CD14-positive monocyte (primary cell): ENCODE measurements around the gene ZNF831. TPM values are rescaled to one million over a fixed set of nuclear protein-coding genes. Genes with fewer than 3 reads are reported as not detected.

Experiments used
- DNase-seq, 3 donors: peaks; one replicate each; pipeline ENCODE4 v3.0.0-alpha.2; 2011 to 2022
- H2AFZ ChIP-seq: 2 replicates; pipeline ENCODE4 v1.6.0; 2012; ENCODE audit warnings: mild to moderate bottlenecking, low read depth, low read length, inconsistent platforms; ENCODE audit not compliant: insufficient read depth, poor library complexity, severe bottlenecking
- H3K27ac ChIP-seq, 2 donors: 1 replicate in 1 of 2; 2 replicates in 1 of 2; pipeline ENCODE4 v1.5.1; 2012 to 2013; ENCODE audit warnings: low read length in 2 of 2, control low read depth in 1 of 2, inconsistent platforms in 1 of 2, low read depth in 1 of 2, mild to moderate bottlenecking in 1 of 2
- H3K27me3 ChIP-seq, 2 donors: one replicate each; pipeline versions ENCODE4 v1.6.0 to v1.6.1; 2011 to 2013; ENCODE audit warnings: low read length in 2 of 2; ENCODE audit not compliant: control insufficient read depth in 2 of 2, insufficient read depth in 2 of 2
- H3K36me3 ChIP-seq, 2 donors: replicated peaks in 1 of 2; 1 replicate in 1 of 2; 2 replicates in 1 of 2; pipeline versions ENCODE4 v1.5.1 to v1.6.1; 2012 to 2013; ENCODE audit warnings: low read length in 2 of 2, control low read depth in 1 of 2, inconsistent platforms in 1 of 2, mild to moderate bottlenecking in 1 of 2; ENCODE audit not compliant: insufficient read depth in 2 of 2, control insufficient read depth in 1 of 2
- H3K4me1 ChIP-seq, 2 donors: 1 replicate in 1 of 2; 2 replicates in 1 of 2; pipeline versions ENCODE4 v1.5.1 to v1.6.1; 2012 to 2013; ENCODE audit warnings: low read length in 2 of 2, control low read depth in 1 of 2, inconsistent platforms in 1 of 2, mild to moderate bottlenecking in 1 of 2, moderate library complexity in 1 of 2; ENCODE audit not compliant: insufficient read depth in 2 of 2, control insufficient read depth in 1 of 2
- H3K4me2 ChIP-seq: replicated peaks from 2 replicates; pipeline ENCODE3; 2012; ENCODE audit warnings: low read length, moderate library complexity, mild to moderate bottlenecking; ENCODE audit not compliant: poor library complexity, severe bottlenecking; ENCODE audit errors: extremely low read depth
- H3K4me3 ChIP-seq, 3 experiments: fragments of 200-600 bp in 1 of 3; sonication (generic) in 1 of 3; replicated peaks in 1 of 3; 1 replicate in 2 of 3; 2 replicates in 1 of 3; pipeline ENCODE4 v1.5.1; 2011 to 2013; ENCODE audit warnings: low read length in 3 of 3, mild to moderate bottlenecking in 3 of 3, control low read depth in 2 of 3, low read depth in 2 of 3, inconsistent platforms in 1 of 3, moderate library complexity in 1 of 3
- H3K79me2 ChIP-seq: 2 replicates; pipeline ENCODE4 v1.6.0; 2012; ENCODE audit warnings: mild to moderate bottlenecking, control low read depth, inconsistent platforms, low read length, moderate library complexity; ENCODE audit not compliant: insufficient read depth
- H3K9ac ChIP-seq: 2 replicates; pipeline ENCODE4 v1.6.0; 2017; ENCODE audit warnings: low read length, mild to moderate bottlenecking; ENCODE audit not compliant: insufficient read depth, poor library complexity, severe bottlenecking
- H3K9me3 ChIP-seq, 2 donors: replicated peaks in 1 of 2; 1 replicate in 1 of 2; 2 replicates in 1 of 2; pipeline versions ENCODE4 v1.5.1 to v1.6.1; 2012 to 2013; ENCODE audit warnings: low read length in 2 of 2, control low read depth in 1 of 2; ENCODE audit not compliant: control insufficient read depth in 1 of 2, insufficient read depth in 1 of 2
- H4K20me1 ChIP-seq: 2 replicates; pipeline ENCODE4 v1.6.0; 2012; ENCODE audit warnings: mild to moderate bottlenecking, low read length, control low read depth, moderate library complexity; ENCODE audit not compliant: insufficient read depth
- H3K27ac Mint-ChIP-seq, 7 donors: one replicate each; pipeline ENCODE4 v1.8.0; 2020; ENCODE audit warnings: mild to moderate bottlenecking in 7 of 7, mixed read lengths in 7 of 7, moderate library complexity in 6 of 7, inconsistent platforms in 2 of 7
- H3K27me3 Mint-ChIP-seq, 3 donors: one replicate each; pipeline ENCODE4 v1.8.0; 2021 to 2022; ENCODE audit warnings: low read depth in 3 of 3, mild to moderate bottlenecking in 3 of 3, mixed read lengths in 3 of 3, moderate library complexity in 3 of 3, inconsistent platforms in 1 of 3
- H3K36me3 Mint-ChIP-seq, 2 donors: one replicate each; pipeline ENCODE4 v1.8.0; 2020; ENCODE audit warnings: mixed read lengths in 2 of 2, inconsistent platforms in 1 of 2, mild to moderate bottlenecking in 1 of 2
- H3K4me1 Mint-ChIP-seq: one replicate; pipeline ENCODE4 v1.8.0; 2020; ENCODE audit warnings: mild to moderate bottlenecking, mixed read lengths
- H3K4me3 Mint-ChIP-seq, 2 donors: one replicate each; pipeline ENCODE4 v1.8.0; 2020; ENCODE audit warnings: mild to moderate bottlenecking in 2 of 2, mixed read lengths in 2 of 2, moderate library complexity in 1 of 2
- H3K9me3 Mint-ChIP-seq, 7 donors: one replicate each; pipeline ENCODE4 v1.8.0; 2020 to 2022; ENCODE audit warnings: mixed read lengths in 7 of 7, mild to moderate bottlenecking in 6 of 7, moderate library complexity in 6 of 7, inconsistent platforms in 2 of 7
- WGBS: methylation state at CpG from one replicate; pipeline ENCODE4 v1.1.5; 2013; ENCODE audit warnings: missing lambda C conversion rate; ENCODE audit not compliant: insufficient coverage; 5-methylcytosine and 5-hydroxymethylcytosine counted together
- intact Hi-C, 2 donors: fragments of 100-400 bp; cut with micrococcal nuclease; formaldehyde crosslinking; loops; one replicate each; pipeline versions ENCODE4 v1.15.0 to v1.15.1; 2023
- polyA plus RNA-seq, 3 donors: library from polyadenylated mRNA; depleted of rRNA in 1 of 3; unstranded in 2 of 3; stranded (reverse) in 1 of 3; fragments of 300-500 nt in 2 of 3; fragments of >200 nt in 1 of 3; fragmentation: Illumina TruSeq in 2 of 3; gene quantifications; 1 replicate in 2 of 3; 2 replicates in 1 of 3; pipeline ENCODE4 v1.2.3, GENCODE V29; 2012 to 2021
- TF ChIP-seq, protein P1 (sequence below): fragments of 200-600 bp; IDR thresholded peaks from one replicate; pipeline ENCODE4 v1.8.0; 2022; ENCODE audit warnings: antibody characterized with exemption, mild to moderate bottlenecking

Gene ZNF831
- polyA plus RNA-seq, 3 donors, result 0.03 to 0.09 TPM; not detected in 1

DNA sequence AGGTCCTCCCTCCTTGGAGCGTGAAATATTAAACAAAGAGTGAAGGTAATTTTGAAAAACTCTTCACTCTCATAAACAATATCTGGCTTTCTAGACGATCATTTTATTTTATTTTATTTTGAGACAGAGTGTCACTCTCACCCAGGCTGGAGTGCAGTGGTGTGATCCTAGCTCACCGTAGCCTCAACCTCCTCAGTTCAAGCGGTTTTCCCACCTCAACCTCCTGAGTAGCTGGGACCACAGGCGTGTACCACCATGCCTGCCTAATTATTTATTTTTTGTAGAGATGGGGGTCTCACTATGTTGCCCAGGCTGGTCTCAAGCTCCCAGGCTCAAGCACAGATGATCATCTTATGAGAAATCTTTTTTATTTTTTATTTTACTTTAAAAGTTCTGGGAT, 16.4 kb downstream of the ZNF831 start:
- WGBS, result 100% methylated on average over 1 of the region's 5 CpGs

DNA sequence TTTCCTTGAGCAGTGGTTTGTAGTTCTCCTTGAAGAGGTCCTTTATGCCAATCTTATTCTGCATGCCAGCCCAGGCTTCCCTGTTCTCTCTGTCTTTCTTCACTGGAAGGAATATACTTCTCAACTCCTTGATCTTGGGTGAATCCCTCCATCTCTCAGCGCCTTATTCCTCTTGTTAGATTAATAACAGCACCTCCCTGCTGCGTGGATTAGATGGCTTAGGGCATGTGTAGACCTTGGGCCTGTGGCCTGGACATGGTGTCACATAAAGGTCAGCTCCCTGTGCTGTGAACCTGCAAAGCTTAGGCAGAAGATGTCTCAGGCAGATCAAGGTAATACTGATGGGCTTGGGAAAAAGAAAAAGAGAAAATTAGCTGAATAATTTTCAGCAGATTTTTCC, 18.3 kb downstream of the ZNF831 start:
- no peaks in the 10 kb centered on the region for H3K9me3 ChIP-seq
- peaks cover 2 to 5% (median 4%) of the 10 kb centered on the region in 3 donors for H3K27me3 Mint-ChIP-seq
- H3K27ac Mint-ChIP-seq, result no peak overlapping the region
- no peak overlapping the region for H3K4me3 Mint-ChIP-seq
- H2AFZ ChIP-seq, result no peak overlapping the region
- no CpG with 5 or more reads among the region's 2 CpGs for WGBS
- no peaks in the 10 kb centered on the region for H3K36me3 ChIP-seq
- no peaks in the 10 kb centered on the region for H4K20me1 ChIP-seq
- no peak overlapping the region for H3K4me2 ChIP-seq
- no peaks in the 10 kb centered on the region for H3K27me3 ChIP-seq
- H3K4me1 ChIP-seq, result no peaks in the 10 kb centered on the region
- H3K27ac ChIP-seq, result no peak overlapping the region
- no peaks in the 10 kb centered on the region for H3K36me3 Mint-ChIP-seq
- peaks cover 0 to 5% (median under 1%) of the 10 kb centered on the region in 7 donors for H3K9me3 Mint-ChIP-seq
- no peak overlapping the region for H3K4me3 ChIP-seq
- TF ChIP-seq, protein P1, sequence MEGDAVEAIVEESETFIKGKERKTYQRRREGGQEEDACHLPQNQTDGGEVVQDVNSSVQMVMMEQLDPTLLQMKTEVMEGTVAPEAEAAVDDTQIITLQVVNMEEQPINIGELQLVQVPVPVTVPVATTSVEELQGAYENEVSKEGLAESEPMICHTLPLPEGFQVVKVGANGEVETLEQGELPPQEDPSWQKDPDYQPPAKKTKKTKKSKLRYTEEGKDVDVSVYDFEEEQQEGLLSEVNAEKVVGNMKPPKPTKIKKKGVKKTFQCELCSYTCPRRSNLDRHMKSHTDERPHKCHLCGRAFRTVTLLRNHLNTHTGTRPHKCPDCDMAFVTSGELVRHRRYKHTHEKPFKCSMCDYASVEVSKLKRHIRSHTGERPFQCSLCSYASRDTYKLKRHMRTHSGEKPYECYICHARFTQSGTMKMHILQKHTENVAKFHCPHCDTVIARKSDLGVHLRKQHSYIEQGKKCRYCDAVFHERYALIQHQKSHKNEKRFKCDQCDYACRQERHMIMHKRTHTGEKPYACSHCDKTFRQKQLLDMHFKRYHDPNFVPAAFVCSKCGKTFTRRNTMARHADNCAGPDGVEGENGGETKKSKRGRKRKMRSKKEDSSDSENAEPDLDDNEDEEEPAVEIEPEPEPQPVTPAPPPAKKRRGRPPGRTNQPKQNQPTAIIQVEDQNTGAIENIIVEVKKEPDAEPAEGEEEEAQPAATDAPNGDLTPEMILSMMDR, result no peak
- H3K79me2 ChIP-seq, result no peaks in the 10 kb centered on the region
- no peak for DNase-seq
- no peaks in the 10 kb centered on the region for H3K4me1 Mint-ChIP-seq
- intact Hi-C loops, result no loop called here
- no peak overlapping the region for H3K9ac ChIP-seq

More for the DNA sequence above, 16.4 kb downstream of the ZNF831 start:
- H3K27me3 ChIP-seq, result no peaks in the 10 kb centered on the region
- DNase-seq, result no peak
- H3K4me3 ChIP-seq, result no peak overlapping the region
- no peak overlapping the region for H3K4me2 ChIP-seq
- H3K36me3 ChIP-seq, result no peaks in the 10 kb centered on the region
- Mint-ChIP-seq H3K36me3 (no peaks in the 10 kb centered on the region), H3K4me1 (no peaks in the 10 kb centered on the region), H3K9me3 (peaks cover 0 to 5% (median 0%) of the 10 kb centered on the region in 7 donors), H3K27me3 (peaks cover 2 to 7% (median 2%) of the 10 kb centered on the region in 3 donors), H3K27ac (no peak overlapping the region), H3K4me3 (no peak overlapping the region)
- H3K9ac ChIP-seq, result no peak overlapping the region
- no peaks in the 10 kb centered on the region for H3K4me1 ChIP-seq
- H3K79me2 ChIP-seq, result no peaks in the 10 kb centered on the region
- TF ChIP-seq, protein P1, result no peak
- H3K9me3 ChIP-seq, result no peaks in the 10 kb centered on the region
- intact Hi-C loops, result no loop called here
- H4K20me1 ChIP-seq, result no peaks in the 10 kb centered on the region
- H2AFZ ChIP-seq, result no peak overlapping the region
- H3K27ac ChIP-seq, result no peak overlapping the region
